RPMI7951 (cell line): ENCODE measurements around the gene RPL27. TPM values are rescaled to one million over a fixed set of nuclear protein-coding genes. Genes with fewer than 3 reads are reported as not detected.
"Not testable (repeated sequence)": the region's sequence is repeated elsewhere in the genome, so short reads cannot be mapped to it uniquely, and the experiment has no call there.

Experiments used
- DNase-seq: peaks from one replicate; pipeline ENCODE4 v3.0.0-alpha.2; 2012; ENCODE audit warnings: low read depth
- total RNA-seq: library from RNA; depleted of rRNA; stranded (reverse); fragments of >200 nt; shearing (Covaris generic); gene quantifications from 2 replicates; pipeline ENCODE4 v1.2.3, GENCODE V29; 2014; rRNA removed

RPL27 gene
- total RNA-seq = 1,798 and 1,894 TPM in 2 replicates

DNA sequence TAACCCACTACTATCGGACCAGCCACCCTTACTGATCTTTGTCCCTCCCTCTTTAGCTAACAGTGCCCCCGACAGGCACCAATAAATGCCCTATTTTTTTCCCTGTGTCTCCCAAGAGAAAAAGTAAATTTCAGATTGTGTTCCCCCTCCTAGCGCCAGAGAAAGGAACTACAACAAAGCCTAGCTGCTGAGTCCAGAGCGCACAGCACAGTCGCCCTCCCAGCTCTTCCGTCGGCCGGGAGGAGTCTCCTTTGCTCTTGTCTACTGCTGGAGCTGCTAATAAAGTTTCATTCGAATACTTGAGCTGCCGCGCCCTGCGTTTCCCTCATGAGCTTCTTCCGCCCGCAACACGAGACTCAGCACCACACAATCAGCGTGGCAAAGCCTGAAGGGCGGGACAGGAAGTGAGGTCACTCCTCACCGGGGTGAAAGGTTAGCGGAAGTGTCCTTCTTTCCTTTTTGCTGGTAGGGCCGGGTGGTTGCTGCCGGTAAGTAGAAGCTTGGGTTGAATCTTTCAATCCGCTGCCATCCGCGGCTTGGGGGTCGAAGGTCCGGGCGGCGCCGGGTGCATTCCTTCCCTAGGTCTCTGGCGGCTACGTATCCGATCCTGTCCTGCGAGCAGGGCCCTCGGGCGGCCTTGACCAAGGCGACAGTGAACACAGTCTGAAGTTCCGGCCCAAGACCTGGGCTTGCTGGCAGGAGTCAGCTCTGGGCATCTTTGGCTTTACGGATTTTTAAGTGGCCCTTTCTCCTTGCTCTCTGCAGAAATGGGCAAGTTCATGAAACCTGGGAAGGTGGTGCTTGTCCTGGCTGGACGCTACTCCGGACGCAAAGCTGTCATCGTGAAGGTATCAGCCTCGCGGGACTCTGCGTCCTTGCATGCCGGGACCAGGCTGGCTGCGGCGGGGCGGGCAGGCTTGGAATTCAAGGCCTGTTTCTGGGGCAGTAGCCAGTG is at the start of gene RPL27:
Gene RPL27, plus strand, starts transcription at position 436 of the 955 bp plus-strand sequence. Its CDS starts 332 bp downstream, at position 768.
- DNase-seq = peak; percentile 100

DNA sequence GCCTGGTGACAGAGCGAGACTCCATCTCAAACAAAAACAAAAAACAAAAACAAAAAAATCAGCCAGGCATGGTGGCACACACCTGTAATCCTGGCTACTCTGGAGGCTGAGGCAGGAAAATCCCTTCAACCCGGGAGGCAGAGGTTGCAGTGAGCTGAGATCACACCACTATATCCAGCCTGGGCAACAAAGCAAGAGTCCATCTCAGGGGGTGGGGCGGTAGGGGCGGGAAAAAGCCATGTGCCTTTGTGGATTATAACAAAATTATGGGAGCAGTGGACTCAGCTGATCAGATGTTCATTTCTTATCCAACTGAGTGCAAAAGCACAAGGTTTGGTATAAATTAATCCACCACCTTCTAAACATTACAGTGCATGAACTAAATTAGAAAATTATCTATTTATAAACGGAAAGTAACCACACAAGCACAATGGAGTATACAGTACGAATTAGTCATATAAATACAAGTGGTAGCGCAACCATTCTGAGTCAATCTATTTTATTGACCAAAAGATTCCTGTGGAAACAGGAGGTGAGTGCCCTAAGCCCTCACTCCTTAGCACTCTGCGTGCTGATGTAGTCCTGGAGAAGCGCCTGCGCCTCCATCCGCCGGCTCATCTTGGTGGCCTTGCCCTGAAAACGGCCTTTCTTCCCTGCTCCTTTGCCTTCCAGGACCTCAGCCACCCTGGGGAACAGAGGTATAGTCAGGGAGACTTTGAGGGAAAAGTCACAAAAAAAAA is 48.0 kb upstream of the RPL27 start:
- DNase-seq = no peak

DNA sequence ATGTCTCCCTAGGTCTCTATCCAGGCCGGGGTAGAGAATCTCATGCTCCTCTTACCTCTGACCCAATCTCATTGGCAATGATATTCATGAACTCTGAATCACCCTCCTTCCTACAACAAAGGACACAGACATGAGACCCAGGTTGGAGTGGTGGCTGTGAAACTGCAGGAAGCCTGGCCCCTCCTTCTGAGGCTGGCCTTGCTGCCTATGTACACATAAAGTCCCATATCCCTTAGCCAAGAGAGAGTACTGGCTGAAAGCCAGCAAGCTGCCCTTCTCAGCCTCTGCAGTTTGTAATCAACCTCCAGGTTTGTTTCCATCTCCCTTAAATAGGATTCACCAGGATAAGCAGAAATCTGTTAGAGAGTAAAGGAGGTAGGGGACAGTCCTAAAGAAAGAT is 44.5 kb upstream of the RPL27 start:
- DNase-seq = no peak

DNA sequence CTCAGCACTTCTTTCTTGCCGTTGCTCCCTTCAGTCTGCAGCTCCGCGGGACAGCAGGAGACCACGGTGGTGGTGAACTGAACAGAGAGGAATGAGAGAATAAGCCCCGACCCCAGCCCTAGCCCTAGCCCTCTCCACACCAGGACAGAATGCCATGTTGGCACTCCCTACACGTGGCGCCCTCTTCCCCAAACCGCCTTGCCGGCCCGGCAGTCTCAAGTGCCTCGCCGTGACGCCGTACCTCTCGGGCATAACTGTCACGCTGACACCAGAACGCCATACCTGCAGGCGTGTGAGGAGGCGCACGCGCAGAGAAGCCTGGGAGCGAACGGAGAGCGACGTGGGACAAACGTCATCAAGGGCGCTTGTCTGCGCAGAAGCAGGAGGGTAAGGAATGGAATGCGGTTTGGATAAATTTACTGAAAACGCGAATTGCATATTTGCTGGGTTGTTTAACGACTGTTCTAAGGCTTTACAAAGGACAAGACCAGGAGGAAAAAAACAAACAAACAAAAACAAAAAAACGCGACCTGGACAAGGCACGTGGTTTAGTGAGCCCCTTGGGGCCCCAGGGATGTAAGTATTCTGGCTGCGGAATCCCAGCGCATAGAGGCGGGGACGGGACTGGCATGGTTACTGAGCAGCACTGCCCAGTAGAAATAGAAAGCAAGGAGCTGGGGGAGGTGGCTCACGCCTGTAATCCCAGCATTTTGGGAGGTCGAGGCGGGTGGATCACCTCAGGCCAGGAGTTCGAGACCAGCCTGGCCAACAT is 33.9 kb upstream of the RPL27 start, which contains the start of gene AARSD1:
Gene AARSD1, minus strand, starts transcription at position 294 of the 772 bp plus-strand sequence. Its CDS starts 14 bp downstream, at position 280.
- peak; percentile 89 for DNase-seq

DNA sequence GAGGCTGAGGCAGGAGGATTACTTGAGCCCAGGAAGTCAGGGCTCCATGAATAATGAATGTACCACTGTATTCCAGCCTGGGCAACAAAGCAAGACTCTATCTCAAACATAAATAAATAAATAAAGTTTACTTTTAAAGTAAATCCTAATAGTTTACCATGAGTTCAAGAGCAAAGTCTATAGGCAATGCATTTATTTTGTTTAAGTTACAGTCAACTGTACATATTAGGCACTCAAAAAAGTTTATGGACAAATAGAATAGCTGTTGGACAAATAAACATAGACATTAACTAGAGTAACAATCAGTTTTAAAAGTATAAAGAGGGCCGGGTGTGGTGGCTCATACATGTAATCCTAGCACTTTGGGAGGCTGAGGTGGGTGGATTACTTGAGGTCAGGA is 30.3 kb upstream of the RPL27 start:
- no peak for DNase-seq

GRCh38 chr17:42969001-42969581 is 29.1 kb upstream of the RPL27 start:
- peak; percentile 12 for DNase-seq

DNA sequence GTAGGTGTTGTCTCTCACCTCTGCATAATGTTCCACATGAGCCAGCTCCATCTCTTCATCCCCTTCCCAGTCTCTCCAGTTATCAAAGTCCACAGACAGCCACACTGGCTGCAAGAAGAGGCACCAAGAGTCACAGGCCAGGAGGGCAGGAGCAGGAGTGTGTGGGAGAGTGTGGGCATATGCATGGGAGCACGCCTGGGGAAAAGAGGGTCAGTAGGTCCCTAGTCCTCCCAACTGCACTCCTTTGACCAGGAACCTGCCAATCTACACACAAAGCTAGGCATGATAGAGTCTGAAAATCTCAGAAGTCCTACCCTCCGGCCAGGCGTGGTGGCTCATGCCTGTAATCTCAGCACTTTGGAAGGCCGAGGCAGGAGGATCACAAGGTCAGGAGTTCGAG is 26.6 kb upstream of the RPL27 start:
- no peak for DNase-seq

GRCh38 chr17:42973323-42973722 is 24.9 kb upstream of the RPL27 start:
- not testable (repeated sequence) for DNase-seq

GRCh38 chr17:42975265-42975664 is 23.0 kb upstream of the RPL27 start:
- no peak for DNase-seq

GRCh38 chr17:42975701-42976100 is 22.5 kb upstream of the RPL27 start:
- DNase-seq = not testable (repeated sequence)

- DNase-seq = peak; percentile 79
Observed at GRCh38 chr17:42979511-42980273, 18.5 kb upstream of the RPL27 start, which contains the start of gene PTGES3L. Gene PTGES3L (minus strand): TSS chr17:42980080. CDS start chr17:42980053, 27 bp downstream.

DNA sequence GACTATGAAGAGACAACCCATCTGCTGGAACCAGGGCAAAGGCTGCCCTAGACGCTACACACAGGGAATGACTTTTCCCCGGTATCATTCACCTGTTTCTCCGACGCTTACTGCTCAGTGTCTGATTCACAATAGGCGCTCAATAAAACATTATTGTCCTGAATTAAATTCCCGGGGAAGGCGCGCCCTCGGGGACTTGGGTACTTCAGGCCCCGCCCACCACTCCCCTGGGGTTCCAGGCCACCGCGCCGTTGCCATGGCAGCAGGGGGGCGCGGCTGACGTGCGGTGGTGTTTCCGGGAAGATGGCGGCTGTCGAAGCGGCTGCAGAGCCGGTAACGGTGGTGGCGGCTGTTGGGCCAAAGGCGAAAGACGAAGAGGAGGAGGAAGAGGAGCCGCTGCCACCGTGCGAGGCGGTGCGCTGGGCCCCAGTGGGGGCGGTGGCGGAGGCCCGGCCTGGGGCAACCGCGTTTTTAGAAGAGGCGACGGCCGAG is 17.9 kb upstream of the RPL27 start, which contains the start of gene RUNDC1:
Gene RUNDC1, plus strand, starts transcription at position 292 of the 492 bp plus-strand sequence. Its CDS starts 12 bp downstream, at position 304.
- DNase-seq = peak; percentile 85

DNA sequence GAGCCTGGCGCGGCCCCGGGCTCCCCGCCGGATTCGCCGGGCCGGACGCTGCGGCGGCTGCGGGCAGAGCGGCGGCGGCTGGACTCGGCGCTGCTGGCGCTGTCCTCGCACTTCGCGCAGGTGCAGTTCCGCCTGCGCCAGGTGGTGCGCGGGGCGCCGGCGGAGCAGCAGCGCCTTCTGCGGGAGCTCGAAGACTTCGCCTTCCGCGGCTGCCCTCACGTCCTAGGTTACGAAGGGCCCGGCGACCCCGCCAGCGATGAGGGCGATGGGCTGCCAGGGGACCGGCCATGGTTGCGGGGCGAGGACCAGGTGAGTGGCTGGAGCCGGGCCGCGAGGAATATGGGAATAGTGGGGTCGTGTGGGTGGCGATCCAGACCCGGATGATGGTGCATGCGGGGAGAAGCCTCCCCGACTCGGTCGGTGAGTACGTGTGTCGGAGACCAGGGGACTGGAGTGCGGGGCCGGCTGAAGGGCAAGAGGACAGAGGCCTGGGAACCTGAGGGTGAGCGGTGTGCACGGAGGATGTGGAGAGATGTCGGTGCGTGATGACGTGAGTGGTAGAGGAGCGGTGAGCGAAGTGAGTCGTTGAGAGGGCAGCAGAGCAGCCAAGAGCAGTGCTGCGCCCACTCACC is 17.3 kb upstream of the RPL27 start:
- DNase-seq = peak; percentile 46

GRCh38 chr17:42982266-42982665 is 16.0 kb upstream of the RPL27 start:
- no peak for DNase-seq

- no peak for DNase-seq
Observed at GRCh38 chr17:42985225-42985624, 13.0 kb upstream of the RPL27 start.

DNA sequence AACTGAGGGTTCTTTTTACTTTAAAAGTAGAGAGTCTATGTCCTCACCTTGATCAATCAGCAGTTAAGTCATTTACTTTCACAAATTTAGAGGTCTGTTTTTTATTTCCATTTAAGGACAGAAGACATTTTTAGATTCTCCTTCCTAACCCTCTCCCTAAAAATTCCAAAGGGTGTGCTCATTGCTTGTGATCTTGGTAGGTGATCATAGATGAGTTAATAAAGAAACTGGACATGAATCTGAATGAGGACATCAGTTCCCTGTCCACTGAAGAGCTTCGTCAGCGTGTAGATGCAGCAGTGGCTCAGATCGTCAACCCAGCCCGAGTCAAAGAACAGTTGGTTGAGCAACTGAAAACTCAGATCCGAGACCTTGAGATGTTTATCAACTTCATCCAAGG is 9.1 kb upstream of the RPL27 start:
- no peak for DNase-seq

- DNase-seq = peak; percentile 15
Observed at GRCh38 chr17:42989726-42990652, 8.2 kb upstream of the RPL27 start.

- no peak for DNase-seq
Observed at GRCh38 chr17:42991471-42991870, 6.7 kb upstream of the RPL27 start.
